GM12875 (cell line): Measurements from ENCODE around the gene DNAH5.

Experiments used
- H3K4me3 ChIP-seq: one replicate; pipeline ENCODE4 v1.5.1; 2011; ENCODE audit warnings: low read depth, low read length, control low read depth
- CTCF ChIP-seq: IDR thresholded peaks from 2 replicates; pipeline ENCODE4 v1.5.1; 2011; ENCODE audit warnings: low read depth, mild to moderate bottlenecking, control low read depth, inconsistent platforms, low read length, moderate library complexity, borderline replicate concordance; ENCODE audit not compliant: insufficient read depth

Gene DNAH5

GRCh38 chr5:13773649-13774048 is 170.8 kb downstream of the DNAH5 start:
- TF ChIP-seq CTCF = no peak
- H3K4me3 ChIP-seq = no peak overlapping the region

GRCh38 chr5:13771011-13771571 is 173.4 kb downstream of the DNAH5 start:
- TF ChIP-seq CTCF = no peak
- H3K4me3 ChIP-seq = no peak overlapping the region

- TF ChIP-seq CTCF = no peak
- no peak overlapping the region for H3K4me3 ChIP-seq
Observed at GRCh38 chr5:13766236-13766635, 178.3 kb downstream of the DNAH5 start.

- no peak overlapping the region for H3K4me3 ChIP-seq
- TF ChIP-seq CTCF = no peak
Observed at GRCh38 chr5:13763719-13764118, 180.8 kb downstream of the DNAH5 start.

GRCh38 chr5:13749766-13750165 is 194.7 kb downstream of the DNAH5 start:
- no peak for TF ChIP-seq CTCF
- H3K4me3 ChIP-seq = no peak overlapping the region

GRCh38 chr5:13746026-13746425 is 198.5 kb downstream of the DNAH5 start:
- no peak overlapping the region for H3K4me3 ChIP-seq
- TF ChIP-seq CTCF = no peak

- H3K4me3 ChIP-seq = no peak overlapping the region
- no peak for TF ChIP-seq CTCF
Observed at GRCh38 chr5:13745508-13745907, 199.0 kb downstream of the DNAH5 start.
